CD4-positive, alpha-beta T cell treated with Interleukin-1 beta for 1 hour (primary cell): ENCODE measurements around the gene USP47.
A peak's percentile ranks its signal among the peaks of the same experiment; 100 is the strongest.
"Not testable (repeated sequence)": the region's sequence is repeated elsewhere in the genome, so short reads cannot be mapped to it uniquely, and the experiment has no call there.

Experiments used
- DNase-seq, 2 donors: peaks; one replicate each; pipeline ENCODE4 v3.0.0-alpha.2; 2020 to 2022

The USP47 gene

DNA sequence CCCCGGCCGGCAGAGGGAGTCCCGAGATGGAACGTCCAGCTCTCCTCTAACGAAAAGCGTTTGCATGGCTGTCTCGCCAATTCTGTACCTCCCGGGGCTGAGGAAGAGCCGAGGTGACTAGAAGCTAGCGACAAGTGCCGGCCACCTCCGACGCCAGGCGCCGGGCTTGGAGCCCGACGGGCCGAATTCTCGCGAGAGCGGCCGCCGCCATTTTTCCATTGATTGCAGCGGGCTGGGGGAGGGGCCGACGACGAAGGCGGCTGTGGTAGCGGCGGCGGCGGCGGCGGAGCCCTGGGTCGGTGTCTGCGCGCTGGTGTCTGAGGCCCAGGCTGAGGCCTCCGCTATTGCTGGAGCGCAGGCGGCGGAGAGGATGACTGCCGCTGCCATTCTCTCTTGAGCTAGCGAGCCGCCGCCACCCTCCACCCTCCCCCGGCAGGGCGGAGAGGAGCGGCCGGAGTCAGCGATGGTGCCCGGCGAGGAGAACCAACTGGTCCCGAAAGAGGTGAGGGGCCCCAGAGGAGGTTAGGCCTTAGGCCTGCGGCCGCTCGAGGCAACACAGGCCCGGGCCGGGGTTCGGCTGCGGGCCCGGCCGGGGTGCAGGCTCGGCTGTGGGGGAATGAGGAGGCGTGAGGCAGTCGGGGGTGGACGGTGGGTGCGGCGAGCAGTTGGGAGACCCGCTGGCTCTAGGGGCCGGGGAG is at the start of gene USP47:
Gene USP47, plus strand, starts transcription at position 250 of the 698 bp plus-strand sequence. Its CDS starts 214 bp downstream, at position 464.
- peak; percentile 94 to 95 for DNase-seq

GRCh38 chr11:11793073-11793472 is 48.7 kb upstream of the USP47 start:
- no peak for DNase-seq

DNA sequence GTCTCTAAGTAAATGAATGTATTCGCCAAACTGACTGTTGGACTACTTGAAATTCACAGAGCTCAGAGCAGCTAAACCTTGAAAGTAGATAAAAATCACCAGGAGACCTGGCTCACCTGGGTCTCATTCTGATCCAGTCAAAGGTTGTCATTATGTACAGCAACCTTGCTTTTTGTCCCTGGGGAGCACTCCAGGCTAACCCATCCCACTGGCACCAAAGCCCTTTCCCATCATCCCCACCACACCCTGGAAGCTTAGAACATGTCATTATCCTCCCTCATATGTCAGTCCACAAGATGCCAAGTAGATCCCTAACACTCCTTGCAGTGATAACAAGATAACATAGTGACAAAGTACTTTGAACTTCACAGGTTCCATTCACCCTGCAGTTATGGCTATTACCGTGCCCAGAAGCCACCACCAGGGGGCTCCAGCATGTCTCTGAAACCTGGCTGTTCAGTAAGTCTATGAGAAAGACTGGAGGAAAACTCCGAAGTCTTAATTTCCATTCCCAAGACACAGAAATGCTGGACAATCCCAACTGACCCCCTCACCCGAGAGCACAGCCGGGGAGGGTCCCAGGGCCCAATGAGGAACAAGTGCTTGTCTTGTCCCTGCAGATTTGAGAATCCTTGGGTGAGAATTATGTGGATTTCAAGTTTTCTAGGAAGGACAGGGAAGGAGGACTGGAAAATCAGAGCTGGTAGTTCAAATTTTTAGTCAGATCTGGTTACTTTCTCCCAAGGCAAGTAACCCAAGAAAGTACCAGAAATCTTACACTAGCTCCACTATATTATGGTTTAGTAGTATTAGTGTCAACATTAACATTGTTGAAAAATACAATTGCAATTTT is 43.0 kb upstream of the USP47 start:
- DNase-seq = peak; percentile 71 to 77

GRCh38 chr11:11805228-11805627 is 36.5 kb upstream of the USP47 start:
- DNase-seq = no peak

DNA sequence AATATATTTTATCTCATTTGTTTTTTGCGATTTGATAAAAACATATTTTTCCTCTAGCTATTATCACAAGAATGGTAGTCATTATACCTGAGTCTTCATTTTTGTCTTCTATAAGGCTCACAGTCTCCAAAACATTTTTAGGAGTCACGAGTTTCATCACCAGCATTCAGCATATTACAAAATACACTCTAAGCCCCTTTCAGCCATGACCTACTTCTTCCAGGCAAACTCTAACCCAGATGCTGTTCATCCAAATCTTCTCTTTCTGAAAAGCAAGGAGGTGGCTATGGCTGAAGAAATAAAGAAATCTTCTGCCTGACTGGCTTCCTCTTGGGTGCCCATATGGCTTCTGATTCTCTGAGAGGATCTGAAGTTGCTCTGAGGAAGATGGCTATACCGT is 35.7 kb upstream of the USP47 start:
- DNase-seq = no peak

DNA sequence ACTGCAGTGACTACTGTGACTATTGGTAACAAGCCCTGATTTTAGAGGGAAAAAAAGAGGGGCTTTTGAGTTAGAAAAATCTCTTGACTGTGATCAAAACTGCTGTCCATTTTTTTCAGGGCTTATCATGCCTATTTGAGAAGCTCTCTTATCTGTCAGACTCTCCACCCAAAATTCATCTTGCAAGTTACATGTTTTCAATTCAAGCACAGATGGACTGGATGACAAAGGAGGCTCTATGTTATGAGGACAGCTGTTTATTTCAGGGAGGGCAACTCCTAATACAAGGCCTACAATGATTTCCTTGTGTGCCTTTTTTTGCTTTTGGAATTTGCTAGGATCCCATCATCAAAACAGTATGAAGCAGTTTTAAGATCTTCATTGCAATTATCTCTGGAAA is 35.2 kb upstream of the USP47 start:
- DNase-seq = no peak

GRCh38 chr11:11807811-11808782 is 33.7 kb upstream of the USP47 start:
- DNase-seq = no peak

DNA sequence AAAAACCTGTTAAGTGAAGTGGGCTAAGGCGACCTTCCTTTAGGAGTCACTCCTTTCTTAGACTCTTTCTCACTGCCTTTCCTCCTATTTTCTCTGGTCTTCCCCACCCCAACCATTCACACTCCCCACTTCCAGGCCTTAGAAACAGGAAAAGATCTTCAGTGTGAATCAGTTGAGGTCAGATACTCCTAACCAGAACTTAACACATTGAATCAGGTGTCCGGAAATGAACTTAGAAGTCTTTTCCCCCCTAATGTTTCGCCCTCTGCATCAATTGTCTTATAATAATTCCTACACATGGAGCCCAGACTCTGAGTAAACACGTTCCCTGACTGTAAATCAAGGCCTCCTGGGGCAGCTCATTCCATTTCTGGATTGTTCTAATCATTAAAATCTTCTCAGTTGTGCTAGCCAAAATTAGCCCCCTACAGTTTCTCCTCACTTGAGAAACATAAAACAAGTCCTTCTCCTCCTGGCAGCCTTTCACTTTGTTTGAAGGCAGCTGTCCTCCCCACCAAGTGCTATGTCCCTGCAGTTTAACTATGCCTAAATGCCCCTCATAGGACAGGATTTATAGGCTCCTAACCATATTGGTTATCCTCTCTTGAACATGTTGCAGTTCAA is 32.7 kb upstream of the USP47 start:
- DNase-seq = no peak

GRCh38 chr11:11810764-11811726 is 30.7 kb upstream of the USP47 start:
- DNase-seq = no peak

GRCh38 chr11:11813288-11813962 is 28.3 kb upstream of the USP47 start:
- no peak for DNase-seq

DNA sequence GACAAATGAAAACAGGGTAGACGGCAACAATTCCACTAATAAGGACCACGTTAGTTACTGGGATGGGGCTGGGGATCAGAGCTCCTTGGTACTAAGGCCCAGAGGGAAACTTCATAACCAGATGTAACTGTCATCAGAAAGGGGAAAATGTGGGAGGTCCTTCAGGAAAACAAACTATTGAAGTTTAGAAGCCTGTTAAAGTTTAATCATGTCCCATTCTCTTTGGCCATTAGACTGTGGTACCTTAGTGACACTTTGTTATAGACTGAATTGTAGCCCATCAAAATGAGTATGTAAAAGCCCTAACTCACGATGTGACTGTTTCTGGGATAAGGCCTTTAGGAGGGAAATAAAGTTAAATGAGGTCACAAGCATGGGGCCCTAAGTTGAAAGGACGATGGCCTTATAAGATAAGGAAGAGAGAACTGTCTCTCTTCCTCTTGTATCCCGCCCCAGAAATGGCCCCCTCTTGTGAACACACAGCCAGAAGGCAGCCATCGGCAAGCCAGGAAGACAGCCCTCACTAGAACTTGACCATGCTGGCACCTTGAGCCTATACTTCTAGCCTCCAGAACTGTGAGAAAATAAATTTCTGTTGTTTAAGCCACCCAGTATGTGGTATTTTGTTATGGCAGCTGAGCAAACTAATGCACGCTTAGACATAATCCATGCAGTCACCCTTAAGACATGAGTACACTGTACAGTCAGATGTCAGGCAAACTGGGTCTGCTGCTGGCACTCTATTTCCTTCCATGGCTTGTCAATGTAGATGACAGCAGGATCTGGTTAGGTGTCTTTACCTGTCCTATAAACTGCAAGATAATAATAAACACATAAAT is 26.9 kb upstream of the USP47 start:
- no peak for DNase-seq

DNA sequence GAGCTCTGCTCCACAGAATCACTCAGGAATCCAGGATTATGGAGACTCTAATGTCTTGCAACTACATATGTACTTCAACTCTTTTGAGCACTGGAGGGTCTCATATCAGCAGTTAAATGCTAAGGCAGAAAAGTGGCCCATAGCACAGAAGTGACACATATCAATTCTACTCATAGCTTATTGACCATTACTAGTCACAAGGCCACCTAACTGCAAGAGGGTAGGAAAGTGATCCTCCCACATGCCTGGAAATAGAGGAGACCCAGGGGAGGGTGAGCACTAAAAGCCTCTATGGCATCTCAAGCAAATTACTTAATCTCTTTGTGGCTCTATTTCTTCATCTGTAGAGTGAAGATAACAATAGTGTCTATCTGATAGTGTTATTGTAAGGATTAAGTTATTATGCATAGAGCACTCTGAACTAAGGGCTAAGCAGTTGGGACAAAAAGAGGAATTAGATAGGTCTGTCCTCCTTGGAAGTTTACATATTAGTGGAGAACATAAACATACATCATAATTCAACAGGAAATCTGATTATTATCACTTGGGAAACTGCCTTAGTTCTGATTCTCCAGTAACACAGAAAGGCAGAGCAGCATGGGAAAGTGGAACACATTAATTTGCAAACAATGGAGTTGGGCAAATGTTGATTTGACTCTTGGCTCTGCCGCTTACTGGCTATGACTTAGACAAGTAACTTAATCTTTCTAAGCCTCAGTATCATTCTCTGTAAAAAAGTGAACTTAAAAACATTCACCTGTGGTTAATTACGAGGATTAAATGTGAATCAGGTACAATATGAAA is 25.1 kb upstream of the USP47 start:
- no peak for DNase-seq

DNA sequence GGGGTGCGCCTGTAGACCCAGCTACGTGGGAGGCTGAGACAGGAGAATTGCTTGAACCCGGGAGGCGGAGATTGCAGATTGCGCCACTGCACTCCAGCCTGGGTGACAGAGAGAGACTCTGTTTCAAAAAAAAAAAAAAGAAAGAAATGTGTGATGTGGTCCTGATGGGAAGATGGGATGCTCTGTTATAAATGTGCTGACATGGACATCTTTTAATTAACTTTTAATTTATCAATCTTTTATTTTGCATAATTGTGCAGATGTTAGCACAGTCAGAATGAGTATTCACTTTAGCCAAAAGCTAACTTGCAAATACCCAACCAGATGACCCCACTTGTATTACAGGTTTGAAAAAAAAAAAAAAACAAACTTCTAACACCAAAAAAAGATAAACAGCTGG is 23.8 kb upstream of the USP47 start:
- DNase-seq = no peak

DNA sequence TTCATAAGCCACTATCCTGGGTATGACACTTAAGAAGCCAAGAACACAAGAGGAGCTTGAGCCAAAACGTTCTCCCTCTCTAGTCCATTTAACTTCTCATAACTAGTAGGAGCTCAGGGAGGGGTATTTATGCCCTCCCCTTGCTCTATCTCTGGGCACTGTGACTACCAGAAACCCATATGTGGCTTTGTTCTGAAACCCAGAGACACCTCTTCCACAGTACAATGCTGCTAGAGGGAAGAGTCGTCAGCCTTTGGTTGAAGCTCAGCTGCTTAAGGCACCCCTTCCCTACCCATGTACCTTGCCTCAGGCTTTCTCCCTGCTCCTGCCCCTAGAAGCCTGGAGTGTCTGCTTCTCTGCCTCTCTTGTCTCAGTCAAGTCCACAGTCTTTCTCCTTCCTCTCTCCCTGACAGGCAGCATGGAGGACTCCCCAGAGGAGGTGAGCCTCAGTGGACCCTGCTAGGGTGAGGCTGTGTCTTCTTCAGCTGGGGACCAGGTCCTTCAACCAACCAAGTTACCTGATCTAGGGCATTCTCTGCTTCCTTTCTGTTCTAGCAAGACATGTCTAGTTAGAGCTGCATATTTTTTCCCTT is 23.1 kb upstream of the USP47 start:
- no peak for DNase-seq

DNA sequence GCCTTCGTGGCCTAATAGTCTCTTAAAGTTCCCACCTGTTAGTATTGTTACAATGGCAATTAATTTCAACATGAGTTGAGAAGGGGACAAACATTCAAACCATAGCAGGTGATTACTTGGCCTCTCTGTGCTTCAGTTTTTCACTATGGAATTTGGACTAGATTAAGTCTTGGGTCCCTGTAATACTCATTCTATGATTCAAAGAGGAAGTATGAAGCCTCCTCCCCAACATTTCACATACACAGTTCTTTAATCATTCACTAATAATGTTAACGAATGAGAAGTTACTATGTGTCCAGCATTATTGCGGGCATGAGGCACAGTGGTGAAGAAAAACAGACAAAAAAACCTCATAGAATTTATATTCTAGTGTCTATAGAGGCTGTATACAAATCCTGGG is 19.9 kb upstream of the USP47 start:
- no peak for DNase-seq

- no peak for DNase-seq
Measured at GRCh38 chr11:11822946-11823345, 18.8 kb upstream of the USP47 start.

DNA sequence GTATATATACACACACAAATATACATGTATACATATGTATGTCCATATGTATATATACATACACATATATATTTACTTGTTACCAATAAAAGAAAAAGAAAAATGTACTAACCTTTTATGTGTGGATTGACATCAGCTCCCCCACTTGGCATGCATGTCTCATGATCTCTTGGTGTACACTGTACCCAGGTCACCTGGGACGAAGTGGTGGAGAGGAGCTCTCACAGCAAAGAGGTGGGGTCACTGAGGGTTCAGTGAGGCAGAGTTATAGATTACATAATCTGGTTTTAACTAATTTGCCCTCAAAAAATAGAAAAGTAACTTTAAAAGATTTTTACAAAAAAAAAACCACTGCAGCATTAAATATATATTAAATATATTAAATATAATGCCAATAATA is 15.5 kb upstream of the USP47 start:
- DNase-seq = no peak

DNA sequence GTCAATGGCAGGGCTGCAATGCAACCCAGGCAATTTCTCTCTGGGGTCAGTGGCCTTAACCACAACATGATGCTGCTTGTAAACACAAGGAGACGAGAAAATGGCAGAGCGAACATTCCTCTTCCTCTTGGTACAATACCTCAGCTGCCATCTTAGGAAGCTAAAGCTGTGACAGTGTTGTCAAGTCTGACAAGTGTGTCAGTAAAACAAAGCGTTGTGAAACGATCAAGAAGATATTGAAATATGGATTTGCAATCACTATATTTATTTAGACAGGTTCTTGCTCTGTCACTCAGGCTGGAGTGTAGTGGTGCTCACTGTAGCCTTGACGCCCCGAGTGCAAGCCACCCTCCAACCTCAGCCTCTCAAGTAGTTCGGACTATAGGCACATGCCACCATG is 14.5 kb upstream of the USP47 start:
- DNase-seq = no peak

- DNase-seq = not testable (repeated sequence)
Measured at GRCh38 chr11:11831406-11831805, 10.4 kb upstream of the USP47 start.
